GM19025 (cell line): ENCODE results near the gene FNDC3B.
"Not testable (repeated sequence)": the region's sequence is repeated elsewhere in the genome, so short reads cannot be mapped to it uniquely, and the experiment has no call there.

Experiments used
- ATAC-seq: cut with Tn5 transposase; IDR thresholded peaks from one replicate; pipeline ENCODE4 v1.9.1; 2021; ENCODE audit warnings: mild to moderate bottlenecking, low read depth, moderate library complexity; ENCODE audit not compliant: unreplicated experiment

Gene FNDC3B

DNA sequence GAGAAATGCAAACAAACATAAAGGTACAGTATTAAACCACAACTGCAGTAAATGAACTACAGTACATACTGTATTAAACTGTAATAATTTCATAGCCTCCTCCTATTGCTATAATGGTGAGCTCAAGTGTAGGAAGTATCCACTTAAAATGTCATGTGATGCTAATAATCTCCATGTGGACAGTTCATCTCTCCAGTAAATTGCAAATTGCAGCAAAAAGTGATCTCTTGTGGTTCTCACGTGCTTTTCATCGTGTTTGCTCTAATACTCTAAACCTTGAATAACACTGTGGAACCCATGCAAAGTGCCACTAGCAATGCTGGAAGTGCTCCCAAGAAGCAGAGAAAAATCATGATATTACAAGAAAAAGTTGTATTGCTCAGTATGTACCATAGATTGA lies 9.2 kb upstream of the FNDC3B start:
- ATAC-seq, result no peak

DNA sequence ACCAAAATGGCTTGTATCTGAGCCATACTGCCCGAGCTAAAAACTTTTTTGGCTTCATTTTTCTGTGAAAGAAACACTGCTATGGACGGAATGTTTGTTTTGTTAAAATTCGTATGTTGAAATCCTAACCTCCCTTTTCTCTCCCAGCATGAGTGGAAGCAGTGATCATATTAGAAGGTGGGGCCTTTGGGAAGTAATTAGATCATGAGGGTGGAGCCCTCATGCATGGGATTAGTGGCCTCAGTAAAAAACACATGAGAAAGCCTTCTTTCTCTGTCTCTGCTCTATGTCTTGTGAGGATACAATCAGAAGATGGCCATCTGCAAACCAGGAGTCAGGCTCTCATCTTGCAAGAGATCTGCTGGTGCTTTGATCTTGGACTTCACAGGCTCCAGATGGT lies 7.4 kb upstream of the FNDC3B start:
- no peak for ATAC-seq

DNA sequence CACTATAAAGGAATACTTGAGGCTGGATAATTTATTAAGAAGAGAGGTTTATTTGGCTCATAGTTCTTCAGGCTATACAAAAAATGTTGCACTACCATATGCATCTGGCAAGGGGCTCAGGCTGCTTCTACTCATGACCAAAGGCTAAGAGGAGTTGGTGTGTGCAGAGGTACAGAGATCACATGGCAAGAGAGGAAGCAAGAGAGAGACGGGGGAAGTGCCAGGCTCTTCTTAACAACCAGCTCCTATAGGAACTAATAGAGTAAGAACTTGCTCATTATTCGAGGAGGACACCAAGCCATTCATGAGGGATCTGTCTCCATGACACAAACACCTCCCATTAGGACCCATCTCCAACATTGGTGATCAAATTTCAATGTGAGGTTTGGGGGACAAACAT lies 6.0 kb upstream of the FNDC3B start:
- no peak for ATAC-seq

DNA sequence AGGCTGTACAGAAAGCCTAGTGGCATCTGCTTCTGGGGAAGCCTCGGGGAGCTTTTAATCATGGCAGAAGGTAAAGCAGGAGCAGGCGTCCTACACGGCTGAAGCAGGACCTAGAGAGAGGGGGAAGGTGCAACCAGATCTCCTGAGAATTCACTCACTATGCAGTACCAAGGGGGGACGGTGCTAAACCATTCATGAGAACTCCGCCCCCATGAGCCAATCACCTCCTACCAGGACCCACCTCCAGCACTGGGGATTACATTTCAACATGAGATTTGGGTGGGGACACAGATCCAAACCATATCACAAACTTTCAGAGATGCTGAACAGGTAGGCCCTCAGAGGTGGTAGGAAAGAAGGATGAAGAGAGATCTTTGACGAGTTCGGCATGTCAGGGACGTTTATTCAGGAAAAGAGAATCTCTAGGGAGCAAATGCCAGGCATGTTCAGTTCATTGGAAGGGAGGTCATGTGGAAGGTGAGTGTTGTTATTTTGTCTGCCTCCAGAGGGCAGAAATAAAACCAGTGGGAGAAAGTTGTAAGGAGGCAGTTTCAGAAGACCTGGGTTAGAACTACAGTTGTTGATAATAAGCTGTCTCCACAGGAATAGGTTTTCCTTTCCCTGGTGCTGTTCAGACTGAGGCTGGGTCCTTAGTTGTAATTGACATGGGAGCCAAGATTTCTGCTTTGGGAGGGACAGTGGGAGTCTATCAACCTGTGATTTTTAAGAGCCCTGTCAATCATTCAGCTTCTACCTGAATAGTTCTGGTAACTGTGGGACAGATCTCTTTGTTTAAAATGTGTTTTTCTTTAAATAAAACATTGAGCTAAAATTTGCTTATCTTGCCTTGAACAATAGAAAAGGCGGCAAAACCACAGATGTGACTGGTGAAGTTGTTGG lies 4.3 kb upstream of the FNDC3B start:
- no peak for ATAC-seq

DNA sequence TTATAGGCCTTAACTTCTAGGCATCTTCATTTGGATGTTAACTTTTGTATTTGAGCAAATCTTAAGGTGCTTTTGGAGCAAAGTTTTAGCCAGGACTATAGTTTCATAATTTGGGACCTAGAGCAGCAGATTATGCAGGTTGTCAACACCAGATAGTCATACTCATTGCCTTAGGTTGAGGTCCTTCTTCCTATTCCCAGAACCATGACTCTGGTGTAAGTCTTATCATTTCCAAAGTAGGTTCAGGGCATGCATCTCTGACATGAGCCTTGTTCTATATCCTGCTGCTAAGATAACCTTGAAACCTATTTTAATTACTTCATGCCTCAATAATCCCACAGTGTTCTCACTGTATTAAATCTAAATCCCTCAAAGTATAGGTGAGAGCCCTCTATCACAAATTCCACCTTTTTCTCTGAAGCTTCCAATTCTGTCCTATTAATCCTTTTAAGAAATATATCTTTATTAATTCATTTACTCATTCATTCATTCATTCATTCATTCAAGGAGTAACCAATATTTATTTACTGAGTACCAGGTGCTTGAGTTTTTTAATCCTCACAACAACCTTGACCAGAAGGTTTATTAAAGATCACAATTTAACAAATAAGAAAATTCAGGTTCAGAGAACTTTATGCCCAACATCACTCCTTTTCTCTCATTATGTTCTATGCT lies 2.7 kb upstream of the FNDC3B start:
- no peak for ATAC-seq

DNA sequence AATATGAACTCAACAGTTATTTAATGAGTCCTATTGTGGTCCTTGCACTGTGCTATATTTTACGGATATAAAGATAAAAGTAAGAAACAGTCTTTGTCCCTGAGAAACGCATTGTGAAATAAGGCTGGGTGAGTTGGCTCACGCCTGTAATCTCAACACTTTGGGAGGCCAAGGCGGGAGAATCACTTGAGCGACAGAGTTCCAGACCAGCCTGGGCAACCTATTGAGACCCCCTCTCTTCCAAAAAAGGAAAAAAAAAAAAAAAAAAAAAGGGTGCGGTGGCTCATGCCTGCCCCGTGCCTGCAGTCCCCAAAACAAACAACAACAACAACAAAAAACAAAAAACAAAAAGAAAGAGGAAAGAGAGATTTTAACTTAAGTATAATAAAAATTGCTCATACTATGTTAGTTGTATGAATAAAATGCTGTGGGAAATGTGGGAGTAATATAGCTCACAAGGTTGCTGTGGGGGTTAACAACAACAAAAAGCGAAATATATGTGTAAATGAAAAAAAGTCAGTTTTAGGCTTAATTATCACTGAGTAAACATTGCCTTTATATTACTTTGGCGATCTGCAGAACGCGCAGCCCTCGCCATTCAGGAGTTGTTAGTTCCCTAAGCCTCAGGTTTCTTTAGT lies 461 bp upstream of the FNDC3B start:
- no peak for ATAC-seq

DNA sequence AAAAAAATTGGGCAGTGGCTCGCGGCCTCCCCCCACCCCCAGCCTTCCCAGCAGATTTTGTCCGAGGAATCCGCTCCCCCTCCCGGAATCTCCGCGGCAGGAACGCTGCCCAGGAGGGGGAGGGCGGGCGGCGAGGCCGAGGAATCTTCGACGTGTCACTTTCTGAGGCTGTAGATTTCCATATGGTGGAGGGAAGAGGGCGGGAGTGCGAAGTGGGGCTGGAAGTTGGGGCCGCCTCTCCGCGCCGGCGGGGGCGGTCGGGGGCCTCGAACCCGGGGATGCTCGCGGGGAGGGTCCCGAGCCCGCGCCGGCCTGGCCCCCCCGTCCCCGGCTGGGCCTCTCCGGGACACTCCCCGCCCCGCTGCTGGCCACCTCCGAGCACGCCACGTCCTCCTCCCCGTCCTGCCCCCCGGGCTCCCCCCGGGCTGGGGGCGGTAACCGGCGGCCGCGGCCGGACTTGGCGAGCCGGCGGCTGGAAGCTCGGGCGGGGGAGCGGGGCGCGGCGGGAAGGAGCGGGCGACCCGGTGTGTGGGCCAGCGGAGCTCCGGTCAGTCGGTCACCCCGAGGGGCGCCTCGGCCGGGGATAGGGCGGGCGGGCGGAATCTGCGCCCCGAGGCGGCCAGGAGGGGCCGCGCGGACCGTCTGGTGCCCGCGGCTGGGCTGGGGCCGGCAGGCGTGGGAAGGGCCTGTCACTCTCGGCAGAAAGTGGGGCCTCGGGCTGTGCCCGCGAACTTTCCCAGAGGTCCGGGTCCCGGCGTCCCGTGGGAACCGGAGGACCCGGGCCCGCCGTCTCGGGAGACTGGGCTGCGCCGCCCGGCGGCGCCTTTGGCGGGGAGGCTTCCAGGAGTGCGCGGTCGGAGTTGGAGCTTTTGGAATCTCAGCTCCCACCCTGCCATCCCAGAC lies 951 bp downstream of the FNDC3B start:
- peak; percentile 28 for ATAC-seq

DNA sequence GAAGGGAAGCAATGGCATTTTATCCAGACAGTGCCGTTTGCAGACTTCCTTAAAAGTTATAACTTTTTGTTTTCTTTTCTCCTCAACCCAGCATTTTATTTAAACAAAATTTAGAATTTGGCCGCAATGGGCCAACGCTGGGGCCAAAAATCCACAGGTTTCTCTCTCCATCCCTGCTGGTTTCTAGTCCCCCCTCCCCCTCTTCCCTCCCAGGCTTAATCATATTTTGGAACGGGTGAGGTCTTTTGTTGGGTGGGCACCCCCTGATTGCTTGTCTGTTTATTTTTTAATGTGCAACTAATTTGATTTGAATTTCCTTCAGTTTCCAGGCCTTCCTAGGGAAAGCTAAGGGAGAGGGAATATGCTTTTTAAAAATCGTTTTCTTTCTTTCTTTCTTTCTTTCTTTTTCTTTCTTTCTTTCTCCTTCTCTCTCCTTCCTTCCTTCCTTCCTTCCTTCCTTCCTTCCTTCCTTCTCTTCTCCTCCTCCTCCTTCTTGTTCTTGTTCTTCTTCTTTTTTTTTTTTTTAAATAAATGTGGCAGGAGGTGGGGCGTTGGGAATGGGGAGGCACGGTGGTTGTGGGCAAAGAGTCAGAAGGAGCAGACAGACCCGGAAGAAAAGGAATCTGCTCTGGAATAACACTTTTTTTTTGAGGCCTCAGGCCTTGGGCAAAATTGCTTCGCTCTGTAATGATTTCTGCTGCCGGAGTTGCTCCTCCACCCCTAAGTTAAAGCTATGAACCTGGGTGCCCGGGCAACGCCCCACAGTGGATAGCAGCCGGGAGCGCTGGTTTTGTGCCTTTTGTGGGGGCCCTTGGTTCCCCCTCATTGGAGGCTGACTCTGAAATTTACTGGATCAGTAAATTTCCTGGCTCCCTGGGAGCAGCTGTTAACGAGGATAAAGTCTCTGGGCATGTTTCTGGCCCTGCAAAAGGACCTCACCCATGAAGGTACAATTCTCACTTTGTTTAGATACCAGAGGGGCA lies 1.9 kb downstream of the FNDC3B start:
- ATAC-seq, result no peak

DNA sequence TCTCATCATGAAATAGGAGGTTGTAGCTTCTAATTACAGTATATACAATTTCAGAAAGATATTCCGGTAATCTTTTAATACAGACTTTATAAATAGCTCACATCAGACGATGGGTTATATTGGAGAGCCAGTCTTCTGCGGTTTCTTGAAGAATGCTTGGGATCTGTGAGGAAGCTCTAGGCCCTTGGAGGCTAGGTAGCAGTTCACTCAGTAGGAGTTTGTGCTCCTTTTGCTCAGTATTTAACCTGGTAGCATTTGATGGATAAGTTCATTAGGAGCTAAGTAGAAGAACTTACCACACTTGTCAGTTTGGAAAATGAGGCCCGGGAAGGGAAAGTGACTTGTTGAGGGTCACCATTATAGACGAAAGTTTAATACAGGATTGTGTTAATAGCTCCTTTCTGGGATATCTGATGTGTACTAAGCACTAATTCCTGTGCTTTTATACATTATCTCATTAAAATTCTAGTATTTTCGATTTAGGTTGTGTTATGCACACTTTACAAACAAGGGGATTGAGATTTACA lies 2.8 kb downstream of the FNDC3B start:
- no peak for ATAC-seq

DNA sequence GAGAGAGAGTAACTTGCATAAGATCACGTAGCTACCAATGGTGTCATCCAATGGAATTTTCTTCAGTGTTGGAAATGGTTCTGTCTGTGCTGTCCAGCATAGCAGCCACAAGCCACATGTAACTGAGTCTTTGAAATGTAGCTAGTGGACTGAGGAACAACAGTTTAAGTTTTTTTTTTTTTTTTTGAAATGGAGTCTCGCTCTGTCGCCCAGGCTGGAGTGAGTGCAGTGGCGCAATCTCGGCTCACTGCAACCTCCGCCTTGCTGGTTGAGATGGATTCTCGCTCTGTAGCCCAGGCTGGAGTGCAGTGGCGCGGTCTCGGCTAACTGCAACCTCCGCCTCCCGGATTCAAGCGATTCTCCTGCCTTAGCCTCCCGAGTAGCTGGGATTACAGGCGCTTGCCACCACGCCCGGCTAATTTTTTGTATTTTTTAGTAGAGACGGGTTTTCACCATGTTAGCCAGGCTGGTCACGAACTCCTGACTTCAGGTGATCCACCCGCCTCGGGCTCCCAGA lies 3.3 kb downstream of the FNDC3B start:
- ATAC-seq, result not testable (repeated sequence)

DNA sequence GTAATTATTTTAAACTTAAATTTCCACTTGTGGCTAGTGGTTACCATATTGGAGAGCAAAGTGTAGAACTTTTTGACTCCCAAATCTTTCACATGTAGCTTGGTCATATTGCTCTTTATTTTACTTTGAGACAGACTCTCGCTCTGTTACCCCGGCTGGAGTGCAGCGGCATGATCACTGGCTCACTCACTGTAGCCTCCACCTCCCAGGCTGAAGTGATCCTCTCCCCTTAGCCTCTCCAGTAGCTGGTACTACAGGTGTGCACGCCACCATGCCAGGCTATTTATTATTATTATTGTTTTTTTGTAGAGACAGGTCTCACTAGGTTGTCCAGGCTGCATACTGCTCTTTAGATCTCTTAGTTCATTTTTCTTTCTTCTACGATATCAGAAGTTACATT lies 3.9 kb downstream of the FNDC3B start:
- ATAC-seq, result no peak

DNA sequence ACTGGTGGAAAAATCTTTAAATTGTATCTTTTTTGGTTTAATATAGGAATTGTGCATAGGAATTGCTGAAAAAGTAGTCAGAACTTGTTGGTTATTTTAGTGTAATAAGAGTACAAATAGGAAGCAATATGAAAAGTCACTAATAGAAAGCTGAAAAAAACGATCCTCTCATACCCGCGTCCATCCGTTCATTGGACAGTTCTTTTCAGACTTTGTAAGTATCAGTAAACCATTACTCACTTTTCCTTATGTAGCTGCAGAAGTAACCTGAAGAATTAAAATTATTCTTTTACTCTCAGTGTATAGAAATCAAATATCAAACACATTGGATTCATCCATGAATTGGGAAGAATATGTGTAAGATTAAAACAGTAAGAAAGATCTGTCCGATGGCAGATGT lies 4.4 kb downstream of the FNDC3B start:
- ATAC-seq, result no peak

DNA sequence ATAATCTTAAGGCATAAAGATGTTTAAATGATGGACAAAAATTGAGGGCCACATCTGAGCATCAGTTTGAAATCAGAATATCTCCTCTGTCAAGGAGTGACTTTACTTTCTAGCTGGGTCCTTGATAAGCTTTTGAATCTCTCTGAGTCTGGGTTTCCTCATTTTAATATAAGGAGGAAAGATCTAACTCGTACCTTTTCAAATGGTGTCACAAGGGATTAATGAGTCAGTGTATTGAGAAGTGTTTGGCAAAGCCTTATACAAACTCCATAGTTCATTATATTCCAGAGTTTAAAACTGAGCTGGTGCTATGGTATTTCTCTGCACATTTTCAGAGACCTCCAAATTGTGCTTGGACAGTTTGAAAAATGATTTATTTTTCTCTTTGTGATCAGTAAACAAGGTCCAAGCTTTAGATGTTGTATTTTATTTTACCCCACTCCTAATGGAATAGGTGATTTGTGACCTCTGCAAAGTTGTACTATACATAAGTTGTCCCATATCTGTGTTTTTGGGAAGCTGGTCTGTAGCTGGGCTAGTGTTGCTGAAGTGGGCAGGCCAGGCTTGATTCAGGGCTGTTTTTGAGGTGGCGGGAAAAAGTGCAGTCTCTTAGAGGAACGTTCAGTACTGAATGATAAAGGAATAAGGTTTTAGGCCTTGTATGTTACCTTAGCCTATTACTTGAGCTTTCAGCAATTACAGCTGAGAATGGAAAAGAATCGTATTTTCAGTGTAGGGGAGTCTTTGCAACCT lies 5.6 kb downstream of the FNDC3B start:
- no peak for ATAC-seq

DNA sequence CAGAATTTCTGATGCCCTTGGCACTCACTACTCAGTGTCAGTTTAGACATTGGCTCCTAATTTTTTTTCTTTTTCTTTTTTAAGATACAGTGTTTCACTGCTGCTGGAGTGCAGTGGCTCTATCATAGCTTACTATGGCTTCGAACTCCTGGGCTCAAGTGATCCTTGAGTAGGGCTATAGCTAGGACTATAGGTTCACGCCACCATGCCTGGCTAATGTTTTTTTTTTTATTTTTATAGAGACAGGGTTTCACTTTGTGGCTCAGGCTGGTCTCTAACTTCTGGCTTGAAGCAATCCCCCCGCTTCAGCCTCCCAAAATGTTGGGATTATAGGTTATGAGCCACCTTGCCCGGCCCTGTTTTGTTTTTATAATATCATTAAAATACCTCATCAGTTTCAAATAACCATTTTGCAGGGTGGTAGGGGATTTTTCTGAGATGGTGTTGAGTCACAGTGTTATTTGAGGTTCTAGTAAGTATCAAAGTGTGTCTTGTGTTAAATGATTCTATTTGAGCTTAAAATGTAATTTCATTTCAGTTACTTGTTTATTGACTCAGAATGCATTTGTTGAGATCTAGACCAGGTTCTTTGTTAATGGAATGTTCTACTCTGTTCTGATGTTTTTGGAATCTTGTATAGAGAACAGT lies 7.0 kb downstream of the FNDC3B start:
- ATAC-seq, result no peak

DNA sequence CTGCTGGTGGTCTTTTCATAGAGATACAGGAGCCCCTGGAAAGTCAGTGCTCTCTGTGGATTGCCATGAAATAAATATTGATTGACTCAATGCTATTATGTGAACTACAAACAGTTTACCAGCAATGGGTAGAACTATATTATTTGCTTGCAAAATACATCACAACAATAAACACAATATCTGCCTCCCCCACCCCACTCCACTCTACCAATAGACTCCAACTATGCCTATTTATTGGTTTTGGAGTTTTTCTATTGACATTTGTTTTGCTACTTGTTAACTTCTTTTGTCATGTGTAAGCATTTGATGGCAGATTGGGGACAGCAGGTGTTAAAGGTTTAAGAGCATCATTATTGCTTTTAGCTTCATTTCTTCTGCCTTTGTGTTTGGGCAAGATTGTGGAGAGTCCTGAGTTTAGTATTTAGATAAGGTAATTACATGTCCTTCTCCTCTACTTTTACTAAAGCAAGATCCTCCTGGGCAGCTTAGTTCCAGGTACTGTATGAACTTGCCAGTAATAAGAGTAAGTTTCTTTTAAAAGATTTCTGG lies 8.3 kb downstream of the FNDC3B start:
- ATAC-seq, result no peak

DNA sequence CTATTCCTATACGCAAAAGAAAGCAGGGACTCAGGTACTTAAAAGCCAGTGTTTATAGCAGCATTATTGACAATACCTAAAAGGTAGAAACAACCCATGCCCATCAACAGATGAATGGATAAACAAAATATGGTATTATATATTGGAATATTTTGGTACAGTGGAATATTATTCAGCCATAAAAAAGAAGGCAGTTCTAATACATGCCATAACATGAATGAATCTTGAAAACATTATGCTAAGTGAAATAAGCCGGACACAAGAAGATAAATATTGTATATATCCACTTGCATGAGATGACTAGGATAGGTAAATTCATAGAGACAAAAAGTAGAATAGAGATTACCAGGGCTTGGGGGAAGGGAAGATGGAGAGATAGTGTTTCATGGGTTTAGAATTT lies 9.2 kb downstream of the FNDC3B start:
- ATAC-seq, result no peak

DNA sequence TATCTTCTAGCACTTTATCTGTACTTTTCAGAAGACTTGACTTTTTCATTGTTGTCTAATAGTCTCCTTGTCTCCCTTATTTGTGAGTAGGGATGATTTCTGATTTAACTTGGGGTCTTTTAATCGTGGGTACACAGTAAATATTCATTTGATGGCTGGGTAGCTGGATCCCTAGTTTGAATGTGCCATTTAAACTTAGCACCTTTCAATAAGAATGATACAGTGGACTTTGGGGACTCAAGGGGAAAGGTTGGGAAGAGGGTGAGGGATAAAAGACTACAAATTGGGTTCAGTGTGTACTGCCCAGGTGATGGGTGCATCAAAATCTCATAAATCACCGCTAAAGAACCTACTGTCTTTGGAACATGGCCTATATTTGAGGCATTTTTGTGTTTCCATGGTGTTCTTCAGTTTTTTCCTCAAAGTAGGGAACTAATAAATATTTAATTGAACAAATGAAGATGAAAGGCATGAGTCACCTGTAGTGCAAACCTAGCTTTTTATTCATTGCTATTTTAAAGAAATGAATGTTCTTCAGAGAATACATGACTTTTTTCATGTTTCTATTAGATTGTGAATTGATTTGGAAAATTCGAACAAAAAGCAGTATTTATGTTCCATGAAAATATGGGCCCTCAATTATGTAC lies 12.1 kb downstream of the FNDC3B start:
- ATAC-seq, result no peak
